GM23248 (cell line): ENCODE results near the gene PIWIL4.

Experiments
- EZH2 ChIP-seq: fragments of 200-600 bp; sonication (generic); IDR thresholded peaks from 2 replicates; pipeline ENCODE4 v1.6.1; 2018; ENCODE audit warnings: antibody characterized with exemption, mild to moderate bottlenecking; ENCODE audit not compliant: insufficient read depth, poor library complexity, severe bottlenecking
- EZH2phosphoT487 ChIP-seq: fragments of 200-600 bp; sonication (generic); IDR thresholded peaks from 2 replicates; pipeline ENCODE4 v1.6.1; 2018; ENCODE audit warnings: antibody characterized with exemption, moderate library complexity, mild to moderate bottlenecking, low read depth; ENCODE audit not compliant: insufficient read depth

- TF ChIP-seq EZH2phosphoT487 = no peak
- TF ChIP-seq EZH2 = no peak
Observed at GRCh38 chr11:94652735-94653284, 85.6 kb downstream of the PIWIL4 start.
